LNCAP (cell line): Measurements from ENCODE around the gene ZNF273.

Experiments
- CTCF ChIP-seq: fragments of 450-650 bp; IDR thresholded peaks from 2 replicates; pipeline ENCODE4 v1.5.1; 2017; ENCODE audit warnings: mild to moderate bottlenecking

ZNF273 gene

GRCh38 chr7:64869121-64869725 lies 33.9 kb upstream of the ZNF273 start:
- no peak for TF ChIP-seq CTCF

GRCh38 chr7:64869912-64870562 lies 33.0 kb upstream of the ZNF273 start:
- no peak for TF ChIP-seq CTCF

DNA sequence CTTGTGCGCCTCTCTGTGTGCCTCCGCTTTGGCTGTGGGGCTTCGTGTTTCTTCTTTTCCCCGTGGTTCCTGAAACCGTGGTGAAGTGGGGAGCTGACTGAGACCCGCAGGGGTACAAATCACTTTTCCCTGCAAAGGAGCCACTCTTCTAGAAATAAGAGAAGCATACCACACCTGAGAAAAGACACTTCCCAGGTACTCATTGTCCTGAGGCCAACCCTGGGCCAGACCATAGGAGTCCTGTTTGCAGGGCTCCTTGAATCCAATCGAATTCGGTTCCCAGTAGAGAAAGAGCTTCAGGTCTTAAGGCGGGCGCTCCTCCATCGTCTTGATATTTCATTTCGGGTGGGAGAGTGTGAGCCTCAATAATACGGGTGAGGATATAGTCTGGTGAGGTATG lies 32.4 kb upstream of the ZNF273 start:
- TF ChIP-seq CTCF = no peak

DNA sequence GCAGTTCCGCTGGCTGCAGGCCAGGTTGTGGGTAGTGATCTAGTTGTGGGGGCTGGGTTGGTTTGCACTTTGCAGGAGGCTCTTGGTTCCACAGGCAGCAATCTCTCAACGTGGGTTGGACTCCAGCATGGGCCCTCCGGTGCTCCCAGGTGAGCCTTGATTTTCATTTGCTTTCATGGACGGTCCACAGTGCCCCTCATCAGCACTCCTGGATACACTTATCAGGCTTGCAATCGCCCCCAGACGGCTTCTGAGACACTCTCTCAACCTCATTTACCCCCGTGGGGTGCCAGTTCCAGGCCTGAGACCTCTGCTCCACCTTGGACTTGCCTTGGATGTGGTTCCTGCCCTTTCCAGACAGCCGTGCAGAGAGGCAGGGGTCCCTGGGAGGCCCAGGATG lies 31.3 kb upstream of the ZNF273 start:
- TF ChIP-seq CTCF = no peak

DNA sequence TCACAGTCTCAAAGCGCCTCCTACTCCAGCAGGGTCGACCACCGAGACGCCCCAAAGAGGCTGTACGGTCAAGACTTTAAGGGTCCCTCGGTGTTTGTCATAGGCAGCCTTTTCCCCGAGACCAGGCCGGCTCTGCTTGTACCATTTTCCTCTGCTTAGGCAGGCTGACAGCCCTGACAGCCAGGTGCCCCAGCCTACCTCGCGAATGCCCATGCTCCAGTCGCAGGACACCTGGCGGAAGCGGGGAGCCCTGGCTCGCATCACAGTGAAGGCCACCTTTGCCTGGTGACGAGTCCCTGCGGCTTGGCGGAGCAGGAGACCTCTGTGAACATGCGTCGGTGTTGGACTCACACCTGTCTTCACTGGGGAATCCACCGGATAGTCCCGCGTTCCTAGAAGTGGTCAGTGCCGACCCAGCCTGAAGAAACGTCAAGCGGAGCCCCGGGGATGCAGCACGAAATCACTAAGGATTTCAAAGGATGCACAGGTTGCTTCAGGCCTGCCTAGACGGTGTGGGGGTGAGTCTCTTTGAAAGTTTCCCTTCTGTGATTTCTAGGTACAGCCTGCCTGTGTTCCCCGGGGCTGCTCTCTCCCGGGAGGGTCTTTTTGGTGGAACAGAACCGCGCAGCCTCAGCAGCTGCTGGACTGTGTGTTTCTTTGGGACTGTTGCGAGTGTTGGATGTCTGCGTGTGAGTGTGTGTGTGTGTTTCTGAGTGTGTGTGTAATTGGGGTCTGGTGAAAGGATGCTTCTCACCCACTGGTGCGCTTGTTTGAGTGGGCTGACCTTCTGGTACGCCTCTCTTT lies 30.5 kb upstream of the ZNF273 start:
- TF ChIP-seq CTCF = no peak

DNA sequence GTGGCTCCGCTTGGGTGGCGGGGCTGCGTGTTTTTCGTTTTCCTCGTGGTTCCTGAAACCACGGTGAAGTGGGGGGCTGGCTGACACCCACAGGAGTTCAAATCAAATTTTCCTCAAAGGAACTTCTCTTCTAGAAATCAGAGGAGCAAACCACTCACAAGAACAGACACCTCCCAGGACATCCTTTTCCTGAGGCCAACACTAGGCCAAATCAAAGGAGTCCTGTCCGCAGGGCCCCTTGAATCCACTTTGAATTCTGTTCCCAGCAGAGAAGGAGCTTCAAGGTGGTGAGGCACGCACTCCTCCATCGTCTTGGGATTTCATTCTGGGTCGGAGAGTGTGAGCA lies 29.9 kb upstream of the ZNF273 start:
- no peak for TF ChIP-seq CTCF

DNA sequence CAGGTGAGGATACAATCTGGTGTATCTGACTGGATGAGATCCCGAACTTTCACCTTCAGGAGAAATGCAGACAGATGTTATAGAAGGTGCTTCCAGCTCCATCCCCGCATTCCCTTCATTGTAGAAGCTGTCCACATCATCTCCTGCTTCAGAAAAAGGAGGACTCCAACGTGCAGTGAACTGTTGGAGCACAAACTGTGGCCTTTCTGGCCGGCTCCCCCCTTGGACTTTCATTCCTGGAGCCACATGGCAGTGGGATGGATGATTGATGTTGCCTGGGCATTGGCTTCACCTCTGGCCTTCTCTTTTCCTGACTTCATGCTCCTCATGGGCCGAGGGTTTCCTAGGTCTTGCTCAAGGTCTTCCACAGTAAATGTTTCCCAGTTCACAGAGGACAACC lies 29.6 kb upstream of the ZNF273 start:
- TF ChIP-seq CTCF = no peak
